Measurements from ENCODE around the gene DSN1.
"Not testable (repeated sequence)": the region's sequence is repeated elsewhere in the genome, so short reads cannot be mapped to it uniquely, and the experiment has no call there.

The DSN1 gene, protein sequence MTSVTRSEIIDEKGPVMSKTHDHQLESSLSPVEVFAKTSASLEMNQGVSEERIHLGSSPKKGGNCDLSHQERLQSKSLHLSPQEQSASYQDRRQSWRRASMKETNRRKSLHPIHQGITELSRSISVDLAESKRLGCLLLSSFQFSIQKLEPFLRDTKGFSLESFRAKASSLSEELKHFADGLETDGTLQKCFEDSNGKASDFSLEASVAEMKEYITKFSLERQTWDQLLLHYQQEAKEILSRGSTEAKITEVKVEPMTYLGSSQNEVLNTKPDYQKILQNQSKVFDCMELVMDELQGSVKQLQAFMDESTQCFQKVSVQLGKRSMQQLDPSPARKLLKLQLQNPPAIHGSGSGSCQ

GRCh38 chr20:36773597-36774390, at the start of gene DSN1:
Gene DSN1, minus strand, starts transcription at chr20:36773763. Its CDS starts 2,305 bp downstream, at chr20:36771458.
- FAIRE-seq = peak; percentile 94
- DNase-seq (ENCODE audit: extremely low spot score, insufficient read length, low read depth) = peak; percentile 91

DNA sequence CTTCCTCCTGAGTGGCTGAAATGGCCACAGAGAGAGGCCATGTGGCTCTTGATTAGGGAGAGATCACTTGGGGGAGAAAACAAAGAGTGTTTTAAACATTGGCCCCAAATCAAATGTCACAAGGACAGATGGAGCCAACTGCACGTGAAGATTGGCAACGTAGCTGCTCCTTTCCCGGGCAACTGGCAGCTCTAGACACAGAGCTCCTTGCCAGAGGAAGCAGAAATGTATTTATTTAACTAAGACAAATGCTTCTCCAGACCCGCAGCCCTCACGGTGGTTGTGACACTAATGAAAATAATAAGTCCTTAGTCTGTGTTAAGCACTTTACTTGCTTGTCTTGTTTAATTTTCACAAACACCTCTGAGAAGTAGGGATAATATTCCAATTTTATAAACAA, 49.6 kb upstream of the DSN1 start:
- no peak for FAIRE-seq
- DNase-seq (ENCODE audit: extremely low spot score, insufficient read length, low read depth) = no peak

DNA sequence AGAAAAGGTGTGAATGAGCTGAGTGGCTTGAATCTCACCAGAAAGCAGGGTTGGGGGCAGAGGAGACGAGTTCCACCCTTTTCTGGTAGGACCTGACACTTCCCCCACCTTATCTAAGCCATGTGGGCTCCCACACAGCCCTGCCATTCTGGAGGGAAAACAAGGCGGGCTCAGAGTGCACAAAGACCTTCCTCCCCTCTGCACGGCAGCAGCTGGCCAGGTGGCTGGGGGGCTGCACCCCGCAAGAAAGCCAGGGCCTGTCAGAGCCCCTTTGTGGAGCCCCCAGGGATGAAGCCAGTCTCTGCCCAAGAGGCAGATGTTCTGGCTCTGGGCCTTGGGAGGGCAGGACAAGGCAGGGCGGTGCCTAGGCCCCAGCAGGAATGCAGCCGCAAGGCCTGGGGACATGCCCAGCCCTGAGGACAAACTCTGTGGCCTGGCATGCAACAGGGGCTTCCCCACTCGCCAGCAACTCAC, 48.4 kb upstream of the DSN1 start:
- FAIRE-seq (no peak), DNase-seq (ENCODE audit: extremely low spot score, insufficient read length, low read depth) (no peak)

GRCh38 chr20:36820928-36821327, 47.4 kb upstream of the DSN1 start:
- DNase-seq (ENCODE audit: extremely low spot score, insufficient read length, low read depth) (no peak), FAIRE-seq (no peak)

GRCh38 chr20:36820073-36820472, 46.5 kb upstream of the DSN1 start:
- DNase-seq (ENCODE audit: extremely low spot score, insufficient read length, low read depth) = no peak
- FAIRE-seq = no peak

GRCh38 chr20:36819659-36820058, 46.1 kb upstream of the DSN1 start:
- no peak for FAIRE-seq

GRCh38 chr20:36818861-36819260, 45.3 kb upstream of the DSN1 start:
- FAIRE-seq = no peak
- no peak for DNase-seq (ENCODE audit: extremely low spot score, insufficient read length, low read depth)

More at GRCh38 chr20:36819659-36820058, 46.1 kb upstream of the DSN1 start:
- no peak for DNase-seq (ENCODE audit: extremely low spot score, insufficient read length, low read depth)

- FAIRE-seq (no peak), DNase-seq (ENCODE audit: extremely low spot score, insufficient read length, low read depth) (no peak)
Measured at GRCh38 chr20:36818185-36818584, 44.6 kb upstream of the DSN1 start.

DNA sequence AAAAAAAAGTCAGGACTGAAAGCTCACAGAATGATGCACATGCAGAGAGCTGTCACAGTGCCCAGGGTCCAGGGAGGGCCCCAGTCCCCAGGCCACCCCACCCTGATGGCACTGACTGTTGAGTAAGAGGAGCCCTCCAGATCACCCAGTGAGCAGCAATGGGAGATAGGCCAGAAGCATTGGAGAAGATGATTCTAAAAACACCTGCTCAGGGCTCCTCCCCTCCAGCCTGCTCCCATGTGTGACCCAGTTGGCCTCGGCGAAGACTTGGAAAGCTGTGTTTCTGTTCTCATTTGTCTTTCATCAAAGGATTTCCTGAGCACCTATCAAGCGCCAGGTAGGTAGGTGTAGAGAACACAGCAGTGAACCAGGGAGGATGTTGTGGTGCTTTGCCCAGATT, 43.9 kb upstream of the DSN1 start:
- FAIRE-seq = no peak

GRCh38 chr20:36815454-36816091, 42.0 kb upstream of the DSN1 start:
- DNase-seq (ENCODE audit: extremely low spot score, insufficient read length, low read depth) (no peak), FAIRE-seq (no peak)

More for the DNA sequence above, 43.9 kb upstream of the DSN1 start:
- DNase-seq (ENCODE audit: extremely low spot score, insufficient read length, low read depth) = no peak

DNA sequence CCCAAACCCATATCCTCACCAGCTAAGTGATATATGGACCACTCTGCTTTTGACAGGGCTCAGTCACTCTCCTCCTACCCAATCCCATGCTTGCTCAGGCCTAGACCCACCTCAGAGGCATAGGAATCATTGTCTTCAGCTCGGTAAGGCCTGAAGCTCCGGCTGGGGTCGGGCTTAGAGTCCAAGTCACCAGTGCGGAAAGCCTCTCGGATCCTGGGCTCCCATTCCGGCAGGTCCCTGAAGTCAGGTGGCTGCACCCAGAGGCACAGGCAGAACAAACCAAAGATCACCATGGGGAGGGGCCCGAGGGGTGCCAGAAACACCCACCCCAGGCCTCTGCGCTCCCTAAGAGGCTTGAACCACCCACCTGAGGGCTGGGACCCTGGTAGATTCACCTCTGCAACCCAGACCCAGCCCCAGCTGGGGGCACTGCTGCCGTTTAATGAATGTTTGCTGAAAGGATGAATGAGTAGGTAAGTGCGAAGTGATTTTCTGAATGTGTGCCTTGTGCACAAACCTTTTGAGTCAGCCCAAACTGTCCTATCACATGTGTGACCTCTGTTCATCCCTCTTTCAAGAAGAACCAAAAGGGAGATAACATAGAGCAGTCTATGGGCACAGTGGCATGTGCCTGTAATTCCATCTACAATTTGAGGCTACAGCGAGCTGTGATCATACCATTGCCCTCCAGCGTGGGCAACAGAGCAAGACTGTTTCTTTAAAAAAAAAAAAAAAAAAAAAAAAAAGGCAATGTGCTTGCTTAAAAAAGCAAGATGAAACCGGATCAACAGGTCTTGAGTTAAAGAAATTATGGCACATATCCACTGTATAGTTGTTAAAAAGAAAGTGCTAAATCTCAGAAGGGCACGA, 39.3 kb upstream of the DSN1 start:
- FAIRE-seq (no peak), DNase-seq (ENCODE audit: extremely low spot score, insufficient read length, low read depth) (no peak)

GRCh38 chr20:36808317-36809257, 35.0 kb upstream of the DSN1 start:
- DNase-seq (ENCODE audit: extremely low spot score, insufficient read length, low read depth) (peak; percentile 68), FAIRE-seq (no peak)

- no peak for DNase-seq (ENCODE audit: extremely low spot score, insufficient read length, low read depth)
- FAIRE-seq = no peak
Measured at GRCh38 chr20:36806049-36806448, 32.5 kb upstream of the DSN1 start.

DNA sequence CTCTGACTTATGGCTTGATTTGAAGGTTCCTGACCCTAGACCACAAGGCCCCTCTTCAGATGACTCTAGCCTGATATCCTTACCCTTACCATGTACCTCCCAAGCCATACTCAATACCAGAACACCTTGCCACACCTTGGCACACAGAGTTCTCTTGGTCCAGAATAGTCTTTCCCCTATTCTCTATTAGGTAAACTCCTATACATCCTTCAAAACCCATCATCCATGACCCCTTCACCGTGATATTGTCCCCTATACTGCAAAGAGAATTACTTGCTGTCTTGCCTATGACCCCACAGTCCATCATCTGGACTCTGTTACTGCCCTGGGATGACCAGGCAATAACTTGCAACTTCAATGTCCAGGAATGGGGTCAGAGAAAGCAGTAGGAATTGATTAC, 31.8 kb upstream of the DSN1 start:
- FAIRE-seq (no peak), DNase-seq (ENCODE audit: extremely low spot score, insufficient read length, low read depth) (no peak)

DNA sequence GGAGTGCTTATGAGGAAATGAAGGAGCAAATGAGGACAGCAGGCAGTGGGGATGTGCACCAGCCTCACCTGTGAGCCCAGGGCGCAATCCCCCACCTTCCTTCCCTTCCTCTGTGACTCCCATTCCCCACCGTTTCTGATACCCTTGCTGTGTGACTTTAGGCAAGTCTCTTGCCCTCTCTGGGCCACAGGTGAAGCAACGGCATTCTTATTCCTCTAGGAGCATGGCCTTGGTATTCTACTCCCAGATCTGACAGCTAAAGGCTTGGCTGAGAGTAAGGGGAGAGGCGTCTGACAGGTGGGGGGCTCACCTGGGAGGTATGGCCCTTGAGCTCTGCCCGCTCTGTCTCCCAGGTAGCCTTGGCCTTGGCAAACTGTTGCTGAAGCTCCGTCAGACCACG, 30.9 kb upstream of the DSN1 start:
- DNase-seq (ENCODE audit: extremely low spot score, insufficient read length, low read depth) (no peak), FAIRE-seq (no peak)

DNA sequence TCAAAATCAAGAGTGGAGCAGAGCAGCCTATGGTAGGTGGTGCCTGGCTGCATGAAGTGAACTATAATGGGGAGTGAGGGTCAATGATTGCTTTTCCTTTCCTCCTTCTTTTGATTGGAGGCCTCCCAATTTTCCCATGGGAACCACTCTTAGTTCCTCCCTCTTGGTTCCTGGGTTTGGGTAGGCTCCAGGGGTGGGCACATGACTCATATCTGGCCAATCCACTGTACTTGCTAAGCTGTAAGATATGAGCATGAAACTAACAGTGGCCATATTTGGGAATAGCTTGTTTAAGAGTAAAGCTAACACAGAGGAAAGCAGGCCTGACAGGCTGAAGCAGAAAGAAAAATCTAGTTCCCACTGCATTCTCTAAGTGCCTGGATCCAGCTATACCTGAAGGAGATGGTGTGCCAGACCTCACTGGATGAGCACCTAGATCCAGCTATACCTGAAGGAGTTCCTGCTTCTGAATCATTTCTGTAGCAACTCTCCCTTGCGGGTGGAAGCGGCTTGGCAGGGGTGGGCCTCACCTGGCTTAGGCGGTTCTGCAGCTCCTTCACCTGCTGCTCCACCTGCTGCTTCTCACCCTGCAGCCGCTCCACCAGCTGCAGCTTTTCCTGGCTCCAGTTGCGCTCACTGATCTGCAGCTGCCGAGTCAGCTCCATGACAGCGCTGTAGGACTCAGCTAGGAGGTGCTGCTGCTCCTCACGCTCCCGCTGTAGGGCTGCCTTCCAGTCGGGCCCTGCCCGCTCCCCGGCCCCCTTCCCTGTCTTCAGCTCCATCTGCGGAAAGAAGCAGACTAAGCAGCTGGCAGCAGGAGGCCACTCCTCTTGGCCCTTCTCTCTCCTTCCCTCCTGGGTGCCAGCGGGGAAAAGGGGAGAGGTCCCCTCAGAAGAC, 29.0 kb upstream of the DSN1 start:
- no peak for DNase-seq (ENCODE audit: extremely low spot score, insufficient read length, low read depth)
- FAIRE-seq = no peak

- DNase-seq (ENCODE audit: extremely low spot score, insufficient read length, low read depth) (no peak), FAIRE-seq (no peak)
Measured at GRCh38 chr20:36800410-36800809, 26.8 kb upstream of the DSN1 start.

DNA sequence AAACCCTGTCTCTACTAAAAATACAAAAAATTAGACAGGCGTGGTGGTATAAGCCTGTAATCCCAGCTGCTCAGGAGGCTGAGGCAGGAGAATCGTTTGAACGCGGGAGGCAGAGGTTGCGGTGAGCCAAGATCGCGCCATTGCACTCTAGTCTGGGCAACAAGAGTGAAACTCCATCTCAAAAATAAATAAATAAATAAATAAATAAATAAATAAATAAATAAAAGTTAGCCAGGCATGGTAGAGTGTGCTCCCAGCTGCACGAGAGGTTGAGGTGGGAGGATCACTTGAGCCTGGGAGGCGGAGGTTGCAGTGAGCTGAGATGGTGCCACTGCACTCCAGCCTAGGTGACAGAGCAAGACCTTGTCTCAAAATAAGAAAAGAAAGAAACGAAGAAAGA, 25.8 kb upstream of the DSN1 start:
- FAIRE-seq; DNase-seq (ENCODE audit: extremely low spot score, insufficient read length, low read depth): not testable (repeated sequence)

Measured in GM18507 (cell line).